NCI-H1105 (cell line): ENCODE measurements around the gene MVB12A.

Source experiments
- DNase-seq: peaks from one replicate; lab custom pipeline; 2025; lab: John Stamatoyannopoulos, UW

MVB12A gene

DNA sequence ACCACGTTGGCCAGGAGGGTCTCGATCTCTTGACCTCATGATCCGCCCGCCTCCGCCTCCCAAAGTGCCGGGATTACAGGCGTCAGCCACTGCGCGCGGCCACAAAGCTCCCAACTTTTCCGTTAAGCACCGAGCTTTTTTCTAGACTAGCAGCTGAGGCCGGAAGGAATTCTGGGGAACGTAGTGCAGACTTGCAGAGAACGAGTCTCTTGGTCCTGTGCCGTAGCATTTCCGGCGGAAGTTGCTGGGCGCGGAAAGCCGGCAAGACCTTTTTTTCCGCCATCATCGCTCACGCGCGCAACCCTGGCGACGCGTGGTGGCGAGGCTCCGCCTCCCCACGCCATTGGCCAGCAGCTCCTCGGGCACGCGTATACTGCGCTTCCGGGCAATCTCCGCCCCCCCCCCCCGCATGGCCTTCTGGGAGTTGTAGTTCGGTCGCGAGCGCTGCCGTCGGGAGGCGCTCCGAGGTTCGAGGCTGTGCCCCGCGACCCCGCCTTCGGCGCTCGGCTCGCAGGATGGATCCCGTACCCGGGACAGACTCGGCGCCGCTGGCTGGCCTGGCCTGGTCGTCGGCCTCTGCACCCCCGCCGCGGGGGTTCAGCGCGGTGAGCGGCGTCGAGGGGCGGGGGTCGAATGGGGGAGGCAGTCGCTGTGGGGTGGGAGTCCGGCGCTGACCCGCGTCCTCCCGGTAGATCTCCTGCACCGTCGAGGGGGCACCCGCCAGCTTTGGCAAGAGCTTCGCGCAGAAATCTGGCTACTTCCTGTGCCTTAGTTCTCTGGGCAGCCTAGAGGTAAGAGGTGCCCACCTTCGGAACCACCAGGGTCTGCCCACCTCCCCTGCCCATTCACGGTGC is at the start of gene MVB12A:
Gene MVB12A (plus strand): TSS at position 427 of the 854 bp plus-strand sequence. CDS start 89 bp downstream, at position 516.
- DNase-seq, result peak; percentile 98

DNA sequence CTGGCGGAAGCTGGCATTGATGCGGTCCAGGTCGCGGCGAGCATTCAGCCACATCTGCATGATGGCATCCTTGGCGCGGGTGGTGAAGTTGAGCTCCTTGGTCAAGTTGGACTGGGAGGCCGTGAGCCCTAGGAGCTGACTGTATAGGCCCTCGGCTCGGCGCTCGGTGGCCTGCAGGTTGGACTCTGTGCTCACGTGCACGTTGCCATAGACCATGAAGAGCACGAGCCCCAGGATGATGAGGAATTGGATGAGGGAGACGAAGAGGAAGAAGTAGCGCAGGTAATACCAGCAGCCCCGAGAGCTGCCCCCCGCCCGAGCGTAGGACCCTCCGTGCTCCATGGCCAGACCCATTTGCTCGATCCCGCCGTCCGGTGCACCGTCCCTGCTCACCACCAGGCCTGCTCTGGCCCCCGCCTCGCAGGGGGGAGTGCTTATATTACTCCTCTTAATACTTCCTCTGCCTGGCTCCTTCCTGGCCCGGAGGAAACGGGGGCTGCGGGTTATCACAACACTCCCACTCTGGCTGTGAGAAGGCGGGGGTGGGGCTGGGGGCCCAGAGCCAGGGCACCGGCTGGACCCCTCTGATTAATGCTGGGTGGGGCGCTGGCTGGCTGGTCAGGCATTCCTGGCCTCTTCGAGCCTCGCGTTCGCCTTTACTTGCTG is 42.8 kb upstream of the MVB12A start, which contains the start of gene PLVAP:
Gene PLVAP (minus strand): TSS at position 408 of the 666 bp plus-strand sequence. CDS start 54 bp downstream, at position 354.
- no peak for DNase-seq

DNA sequence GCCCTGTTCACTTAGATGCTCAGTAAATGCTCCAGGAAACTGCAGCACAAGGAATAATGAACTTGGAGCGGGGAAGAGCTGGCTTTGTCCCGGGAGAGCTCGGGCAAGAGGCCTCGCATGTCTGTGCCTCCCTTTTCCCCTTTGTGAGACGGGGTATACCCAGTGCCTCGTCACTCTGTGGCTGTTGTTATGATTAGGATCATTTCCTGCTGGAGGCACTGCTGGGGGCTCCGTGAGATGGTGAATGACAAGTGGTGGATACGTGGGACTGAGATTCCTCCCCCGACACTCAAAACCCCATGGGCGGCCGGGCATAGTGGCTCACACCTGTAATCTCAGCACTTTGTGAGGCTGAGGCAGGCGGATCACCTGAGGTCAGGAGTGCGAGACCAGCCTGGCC is 41.6 kb upstream of the MVB12A start:
- DNase-seq, result no peak

DNA sequence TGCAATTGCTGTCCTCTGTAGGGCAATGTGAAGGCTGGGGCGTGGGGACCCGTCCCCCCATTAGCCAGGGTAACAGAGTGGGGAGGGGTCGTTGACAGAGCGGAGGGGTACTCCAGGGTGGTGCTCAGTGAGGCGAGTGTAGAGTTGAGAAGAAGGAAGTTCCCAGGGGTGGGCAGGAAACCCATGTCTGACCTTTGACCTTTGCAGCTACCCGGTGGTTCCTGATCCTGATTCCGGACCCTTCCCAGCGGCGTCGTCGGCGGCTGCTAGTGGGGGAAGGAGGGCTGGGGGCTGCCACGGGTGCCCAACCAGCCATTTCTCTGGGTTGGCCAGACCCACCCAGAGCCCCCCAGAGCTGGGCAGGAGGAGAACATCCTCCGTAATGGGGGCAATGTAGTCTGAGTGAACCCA is 40.6 kb upstream of the MVB12A start:
- no peak for DNase-seq

DNA sequence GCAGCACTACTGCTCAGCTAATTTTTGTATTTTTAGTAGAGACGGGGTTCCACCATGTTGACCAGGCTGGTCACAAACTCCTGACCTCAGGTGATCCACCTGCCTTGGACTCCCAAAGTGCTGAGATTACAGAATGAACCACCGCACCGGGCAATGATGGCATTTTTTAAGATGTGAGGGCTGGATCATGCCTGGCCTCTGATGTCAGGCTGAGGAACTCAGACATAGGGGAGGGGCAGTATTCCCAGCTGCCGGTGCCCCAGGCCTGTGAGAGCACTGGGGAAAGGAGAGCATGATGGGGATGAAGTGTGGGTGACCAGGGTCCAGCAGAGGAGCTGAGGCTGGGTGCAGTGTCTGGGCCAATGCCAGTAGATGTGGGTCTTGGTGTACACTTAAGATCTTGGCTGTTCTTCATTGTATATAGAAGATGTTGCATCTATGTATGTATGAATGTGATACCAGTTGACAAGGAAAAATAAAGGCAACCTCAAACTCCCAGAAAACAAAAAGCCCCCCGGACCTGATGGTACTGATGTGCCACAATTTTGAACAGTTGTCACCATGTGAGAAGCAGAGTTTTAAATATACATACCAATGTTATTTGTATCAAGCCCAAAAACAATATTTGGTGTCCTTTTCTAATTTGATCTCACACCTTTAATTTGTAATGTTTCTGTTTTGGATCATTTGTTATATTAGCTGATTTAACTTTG is 39.3 kb upstream of the MVB12A start:
- DNase-seq, result no peak

DNA sequence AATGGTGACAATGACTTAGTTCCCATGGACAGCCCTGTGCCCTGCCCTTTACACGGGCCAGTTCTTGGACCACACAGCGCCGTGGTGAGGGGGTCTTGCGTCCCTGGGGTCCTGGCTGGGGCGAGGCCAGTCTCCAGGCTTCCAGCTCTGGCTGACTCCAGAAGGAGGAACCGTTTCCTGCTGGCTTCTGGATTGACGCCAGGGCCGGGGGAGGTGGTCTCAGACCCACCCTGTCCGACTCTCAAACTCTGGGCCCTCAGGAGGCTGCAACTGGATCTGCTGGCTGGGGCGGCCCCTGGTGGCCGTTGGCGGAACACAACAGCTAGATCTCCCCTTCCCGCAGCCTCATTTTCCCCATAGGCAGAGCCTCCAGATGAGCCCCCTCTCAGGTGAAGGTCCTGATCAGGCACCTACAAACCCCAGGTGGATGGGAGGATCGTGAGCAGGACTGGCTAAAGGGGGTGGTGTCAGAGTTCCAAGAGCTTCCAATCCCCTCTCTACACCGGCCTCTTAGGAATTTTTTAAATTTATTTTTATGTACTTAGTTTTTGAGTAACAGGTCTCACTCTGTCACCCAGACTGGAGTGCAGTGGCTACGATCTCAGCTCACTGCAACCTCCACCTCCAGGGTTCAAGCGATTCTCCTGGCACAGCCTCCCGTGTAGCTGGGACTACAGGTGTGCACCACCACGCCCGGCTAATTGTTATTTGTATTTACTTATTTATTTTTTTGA is 33.8 kb upstream of the MVB12A start:
- no peak for DNase-seq

DNA sequence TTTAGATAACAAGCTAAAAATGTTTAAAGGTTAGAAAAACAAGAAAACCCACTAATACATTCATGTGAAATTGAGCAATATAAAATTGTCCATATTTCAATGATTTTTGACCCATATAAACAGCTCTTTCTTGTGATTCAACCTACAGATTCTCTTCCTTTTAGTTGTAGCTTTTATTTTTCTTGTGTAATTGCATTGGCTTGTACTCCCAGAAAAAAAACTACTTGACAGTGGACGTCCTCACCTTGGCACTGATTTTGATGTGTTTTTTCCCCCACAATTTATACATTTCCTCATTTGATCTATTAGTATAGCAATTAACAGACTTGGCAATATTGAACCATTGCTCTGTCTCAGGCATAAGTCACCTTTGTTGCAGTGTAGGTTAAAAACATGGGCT is 30.6 kb upstream of the MVB12A start:
- DNase-seq, result no peak

DNA sequence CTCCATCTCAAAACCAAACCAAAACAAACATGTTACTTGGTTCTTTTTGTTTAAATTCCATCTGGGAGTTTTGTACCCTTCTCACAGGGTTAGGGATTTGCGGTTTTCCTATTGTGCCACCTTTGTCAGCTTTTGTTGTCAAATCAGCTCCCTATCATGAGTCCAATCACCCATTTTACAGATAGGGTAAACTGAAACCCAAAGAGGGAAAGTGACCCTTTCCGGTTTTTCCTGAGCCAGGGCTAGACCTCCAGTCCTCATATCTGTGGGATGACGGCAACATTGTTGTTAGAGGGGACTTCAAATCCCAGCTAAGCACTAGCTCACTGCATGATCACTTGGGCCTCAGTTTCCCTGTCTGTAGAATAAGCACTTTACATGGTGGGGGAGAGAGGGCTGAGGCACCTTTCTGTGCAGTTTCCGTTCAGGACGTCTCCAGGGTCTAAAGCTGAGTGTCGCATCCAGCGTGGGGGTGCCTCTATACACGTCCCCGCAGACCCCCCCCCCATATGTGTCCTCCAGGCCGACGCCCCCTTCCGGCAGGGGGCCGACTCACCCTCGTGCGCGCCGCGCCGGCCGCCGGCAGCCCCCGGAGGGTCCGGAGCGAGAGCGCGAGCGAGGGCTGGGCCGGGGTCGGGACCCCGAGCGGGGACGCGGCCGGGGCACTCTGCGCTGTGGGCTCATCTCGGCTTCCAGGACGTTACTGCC is 29.7 kb upstream of the MVB12A start:
- DNase-seq, result no peak

DNA sequence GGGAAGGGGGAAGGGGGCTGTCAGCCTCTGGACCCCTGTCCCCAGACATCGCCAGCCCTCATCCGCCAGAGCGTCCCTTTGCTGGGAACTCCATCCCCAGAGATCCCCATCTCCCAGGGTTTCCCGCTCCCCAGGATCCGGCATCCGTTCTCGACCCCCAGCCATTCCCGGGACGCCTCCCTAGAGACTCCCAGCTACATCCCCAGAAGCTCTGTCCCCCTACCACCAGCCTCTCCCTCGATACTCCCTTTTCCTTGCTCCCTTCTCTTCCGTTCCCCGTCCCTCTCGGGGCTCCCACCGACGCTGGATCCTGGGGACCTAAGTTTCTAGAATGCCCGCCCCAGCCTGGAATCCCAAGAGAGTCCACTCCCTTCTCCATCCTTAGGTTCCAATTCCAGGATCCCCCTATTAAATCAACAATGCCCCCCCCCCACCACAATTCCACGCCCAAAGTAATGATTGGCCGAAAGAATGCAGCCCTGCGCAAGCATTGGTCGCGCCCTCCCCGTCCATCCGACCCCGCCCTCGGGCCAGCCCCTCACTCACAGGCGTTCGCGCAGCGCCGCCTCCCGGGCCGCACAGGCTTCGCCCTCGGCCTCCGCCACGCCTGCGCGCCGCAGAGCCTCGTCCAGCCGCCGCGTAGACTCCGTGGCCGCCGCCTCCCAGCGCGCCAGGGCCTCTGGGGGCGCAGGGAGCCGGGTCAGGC is 29.0 kb upstream of the MVB12A start:
- DNase-seq, result peak; percentile 88

DNA sequence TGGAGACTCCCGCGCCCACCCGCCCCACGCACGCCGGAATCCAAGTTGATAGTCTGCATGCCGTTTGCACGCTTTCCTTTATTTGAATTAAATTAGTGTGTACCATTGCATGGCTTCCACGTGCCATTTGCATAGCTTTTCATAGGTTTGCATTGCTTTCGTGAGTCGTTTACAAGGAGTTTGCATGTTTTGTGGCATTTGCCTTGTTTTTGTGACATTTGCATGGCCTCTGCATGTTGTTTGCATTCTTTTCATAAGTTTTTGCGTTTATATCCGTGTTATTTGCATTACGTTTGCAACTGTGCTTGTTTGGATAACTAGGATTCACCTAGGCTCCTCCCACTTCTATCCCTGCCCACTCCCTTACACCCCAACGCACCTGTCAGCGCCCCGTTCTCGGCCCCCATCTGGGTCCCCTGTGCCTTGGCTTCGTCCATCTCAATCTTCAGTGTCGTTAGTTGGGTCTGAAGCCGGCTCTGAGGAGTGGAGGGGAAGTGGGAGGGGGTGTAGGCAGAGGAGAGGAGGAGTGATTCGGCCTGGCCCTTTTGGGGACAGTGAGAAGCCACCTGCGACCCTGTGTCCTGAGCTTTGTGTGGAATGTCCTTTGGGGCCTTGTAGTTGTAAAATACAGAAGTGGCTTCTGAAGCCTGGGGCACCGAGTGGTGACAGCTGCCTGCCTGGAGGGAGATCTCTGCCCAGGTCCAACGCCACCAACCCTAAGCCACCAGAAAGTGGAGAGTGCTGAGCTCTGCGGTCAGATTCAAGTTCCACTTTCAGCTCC is 28.3 kb upstream of the MVB12A start:
- no peak for DNase-seq

DNA sequence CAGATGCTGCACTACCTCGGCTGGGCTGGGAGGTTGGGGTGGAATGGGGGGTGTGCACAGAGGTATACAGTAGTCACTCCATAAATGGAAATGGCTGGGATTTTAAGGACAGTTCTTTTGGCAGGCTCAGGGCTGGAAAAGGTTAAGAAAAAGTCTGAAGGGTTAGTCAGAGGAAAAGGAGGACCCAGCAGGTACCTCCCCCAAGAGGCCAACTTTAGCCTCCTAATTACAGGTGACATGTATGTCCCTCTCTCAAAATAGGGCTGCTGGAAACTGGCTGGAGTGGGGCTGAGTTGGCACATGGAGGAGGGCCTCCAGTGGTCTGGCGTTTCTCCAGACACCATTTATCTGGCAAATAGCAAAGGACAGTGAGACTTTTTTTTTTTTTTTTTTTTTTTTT is 26.8 kb upstream of the MVB12A start:
- DNase-seq, result no peak

DNA sequence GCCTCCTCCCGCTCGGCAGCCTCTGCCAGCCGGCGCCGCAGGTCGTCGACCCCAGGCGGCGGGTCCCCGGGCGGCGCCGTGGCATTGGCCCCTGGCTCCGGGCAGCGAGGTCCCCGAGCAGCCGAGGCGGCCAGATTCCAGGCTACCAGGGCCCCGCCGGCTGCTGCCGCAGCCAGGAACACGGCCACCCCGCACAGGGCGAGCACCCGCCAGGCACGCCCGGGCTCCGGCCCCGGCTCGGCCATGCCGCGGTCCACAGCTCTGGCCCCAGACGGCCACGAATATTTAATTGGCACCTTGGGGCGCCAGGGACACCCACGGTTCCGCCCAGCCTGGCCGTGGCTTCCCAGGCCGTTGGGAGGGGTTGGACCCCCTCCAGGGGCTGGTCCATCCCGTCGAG is 25.9 kb upstream of the MVB12A start, which contains the start of gene CCDC194:
Gene CCDC194 (minus strand): TSS at position 283 of the 400 bp plus-strand sequence. CDS start 38 bp downstream, at position 245.
- DNase-seq, result no peak

DNA sequence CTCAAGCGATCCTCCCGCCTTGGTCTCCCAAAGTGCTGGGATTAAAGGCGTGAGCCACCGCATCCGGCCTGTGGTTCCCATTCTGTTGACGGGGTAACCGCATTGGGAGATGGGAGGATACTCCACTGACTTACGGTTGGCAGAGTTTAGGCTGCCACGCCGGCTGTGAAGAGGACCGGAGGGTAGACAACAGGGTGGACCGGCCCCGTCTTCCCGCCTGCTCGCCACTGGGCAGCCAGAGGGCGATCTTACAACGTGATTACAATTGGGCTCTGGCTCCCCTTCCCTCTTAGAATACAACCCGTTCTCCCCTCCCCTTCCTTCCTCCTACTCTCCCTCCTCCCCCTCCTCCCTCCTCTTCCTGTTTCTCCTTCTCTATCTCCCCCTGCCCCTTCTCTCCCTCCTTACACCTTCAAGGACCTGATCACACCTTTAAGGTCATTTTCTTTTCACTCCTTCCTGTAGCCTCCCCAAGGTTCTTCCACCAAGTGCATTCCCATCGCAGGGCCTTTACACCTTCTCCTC is 24.9 kb upstream of the MVB12A start:
- no peak for DNase-seq

DNA sequence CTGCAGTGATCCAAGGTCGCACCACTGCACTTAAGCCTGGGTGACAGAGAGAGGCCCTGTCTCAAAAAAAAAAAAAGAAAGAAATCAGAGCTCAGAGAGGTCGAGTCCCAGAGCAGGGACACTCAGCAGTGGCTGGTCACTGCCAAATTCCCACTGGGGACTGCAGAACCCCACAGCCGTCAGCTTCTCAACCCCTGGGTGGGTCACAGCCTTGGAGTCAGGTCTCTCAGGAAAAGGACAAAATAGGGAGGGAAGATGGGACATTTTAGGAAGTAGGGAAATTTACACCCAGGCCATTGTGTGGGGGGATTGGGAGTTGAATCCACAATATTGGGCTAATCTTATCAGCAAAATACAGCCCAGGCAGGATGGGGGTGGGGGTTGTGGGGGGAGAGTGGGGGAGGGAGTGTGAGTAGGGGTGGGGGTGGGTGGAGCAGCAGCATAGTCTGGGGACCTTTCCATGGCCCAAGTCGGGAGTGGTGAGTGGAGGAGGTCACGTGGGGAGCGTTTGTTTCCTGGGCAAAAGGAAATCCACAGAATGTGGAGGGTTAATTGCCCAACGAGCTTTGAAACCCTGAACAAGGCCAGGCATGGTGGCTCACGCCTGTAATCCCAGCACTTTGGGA is 20.8 kb upstream of the MVB12A start:
- no peak for DNase-seq

DNA sequence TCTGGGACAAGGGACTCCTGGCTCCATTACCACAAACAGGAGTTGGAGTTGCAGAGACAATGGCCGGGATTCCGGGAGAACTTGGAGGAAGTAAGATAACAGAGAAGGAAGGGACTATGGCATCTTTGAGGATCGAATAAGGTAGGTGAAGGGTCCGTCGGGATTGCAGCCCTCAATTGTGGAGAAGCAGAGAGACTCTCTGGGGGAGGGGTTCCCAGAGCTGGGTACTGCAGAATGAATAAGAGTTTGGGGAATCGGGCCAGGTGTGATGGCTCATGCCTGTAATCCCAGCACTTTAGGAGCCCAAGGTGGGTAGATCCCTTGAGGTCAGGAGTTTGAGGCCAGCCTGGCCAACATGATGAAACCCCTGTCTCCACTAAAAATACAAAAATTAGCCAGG is 18.2 kb upstream of the MVB12A start:
- no peak for DNase-seq

DNA sequence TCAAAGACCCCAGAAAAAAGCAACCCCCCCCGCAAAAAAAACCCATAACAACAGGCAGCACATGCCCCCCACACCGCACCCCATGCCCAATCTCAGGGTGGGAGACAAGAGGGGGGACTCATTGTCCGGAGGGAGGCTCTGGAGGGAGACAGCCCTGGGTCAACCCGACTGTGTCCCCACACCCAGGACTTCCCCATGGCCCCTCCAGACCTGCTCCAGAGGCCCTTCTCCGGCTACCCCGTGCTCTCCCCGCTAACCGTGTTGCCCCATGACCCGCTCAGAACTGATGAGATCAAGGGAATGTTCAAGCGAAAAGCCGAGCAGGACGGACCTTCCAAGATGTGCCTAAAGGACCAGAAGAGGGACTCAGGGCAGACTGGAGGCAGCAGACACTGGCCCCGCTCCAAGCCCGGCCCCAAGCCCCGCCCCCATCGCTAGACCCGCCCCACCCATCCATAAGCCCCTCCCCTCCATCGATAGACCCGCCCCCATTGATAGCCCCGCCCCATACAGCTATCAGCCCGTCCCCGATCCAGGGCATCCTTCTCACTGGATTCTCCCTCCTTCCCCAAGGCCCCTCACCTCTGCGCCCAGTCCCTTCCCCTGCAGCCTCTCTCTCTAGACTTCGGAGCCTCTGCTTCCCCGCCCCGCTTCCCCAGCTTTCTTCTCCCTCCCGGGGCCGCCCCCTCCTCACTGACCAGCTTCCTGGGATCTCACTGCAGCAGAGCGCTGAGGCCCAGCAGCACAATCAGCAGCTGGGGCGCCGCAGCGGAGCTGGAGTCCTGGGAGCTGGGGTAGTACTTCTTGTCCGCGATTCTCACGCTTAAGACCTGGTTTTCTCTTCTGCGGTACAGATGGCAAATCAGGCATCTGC is 16.6 kb upstream of the MVB12A start:
- DNase-seq, result no peak

DNA sequence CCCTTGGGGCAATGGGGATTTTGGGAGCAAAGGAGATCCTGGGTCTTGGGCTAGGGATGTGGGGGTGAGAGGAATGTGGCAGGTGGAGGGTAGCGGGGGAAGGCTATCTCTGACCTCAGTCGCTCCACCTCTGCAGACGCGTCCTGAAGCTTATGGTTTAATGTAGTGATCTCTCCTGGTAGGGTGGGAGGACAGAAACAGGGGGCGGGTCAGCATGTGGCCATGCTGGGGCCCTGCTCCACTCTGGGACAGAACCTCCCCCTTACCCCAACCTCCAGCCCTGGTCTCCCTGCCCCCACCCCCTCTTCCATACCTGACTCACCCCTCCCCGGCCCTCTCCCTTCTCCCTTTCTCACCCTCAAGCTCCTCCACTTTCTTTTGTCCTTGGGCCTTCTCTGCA is 15.8 kb upstream of the MVB12A start:
- DNase-seq, result no peak

DNA sequence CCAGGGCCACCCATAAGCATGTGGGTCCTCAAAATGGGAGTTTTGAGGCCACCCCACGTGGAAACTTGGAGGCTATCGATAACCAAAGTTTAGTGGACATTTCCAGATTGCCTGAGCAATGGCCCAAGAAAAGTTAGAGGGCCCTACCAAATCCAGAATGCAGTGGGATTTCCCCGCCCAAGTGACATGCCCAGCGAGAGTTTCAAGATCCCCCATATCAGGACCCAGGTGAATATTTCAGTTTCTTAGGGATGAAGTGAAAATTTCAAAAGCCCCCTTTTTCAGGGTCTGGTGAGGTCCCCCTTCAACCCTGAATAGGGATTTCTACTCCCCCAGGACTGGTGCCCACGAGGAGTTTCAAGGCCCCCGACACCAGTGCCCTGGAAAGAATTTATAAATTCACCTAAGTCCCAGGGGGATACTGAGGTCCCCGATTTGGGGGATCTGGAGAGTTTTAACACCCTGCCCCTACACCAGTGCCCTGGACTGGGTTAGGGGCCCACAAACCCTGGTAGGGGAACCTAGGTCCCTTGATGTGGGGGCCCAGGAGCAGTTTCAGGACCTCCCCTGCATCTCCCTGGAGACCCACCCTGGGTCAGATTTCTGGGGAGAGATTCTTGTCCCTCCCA is 15.1 kb upstream of the MVB12A start:
- no peak for DNase-seq
